SHP77 treated with DMSO at 0.1 percent for 48 hours (cell line): ENCODE results near the gene ERAP2.
"Not testable (repeated sequence)": the region's sequence is repeated elsewhere in the genome, so short reads cannot be mapped to it uniquely, and the experiment has no call there.

Experiments used
- DNase-seq: peaks from one replicate; lab custom pipeline; 2025; lab: John Stamatoyannopoulos, UW

ERAP2 gene

GRCh38 chr5:96863114-96863513 lies 13.2 kb upstream of the ERAP2 start:
- DNase-seq: no peak

GRCh38 chr5:96863949-96864584 lies 12.2 kb upstream of the ERAP2 start:
- no peak for DNase-seq

GRCh38 chr5:96864922-96865530 lies 11.3 kb upstream of the ERAP2 start:
- no peak for DNase-seq

- peak; percentile 42 for DNase-seq
Measured at GRCh38 chr5:96868603-96869371, 7.5 kb upstream of the ERAP2 start.

GRCh38 chr5:96869372-96869641 lies 7.0 kb upstream of the ERAP2 start:
- no peak for DNase-seq

GRCh38 chr5:96870094-96871026 lies 5.9 kb upstream of the ERAP2 start:
- DNase-seq: no peak

GRCh38 chr5:96871027-96871399 lies 5.3 kb upstream of the ERAP2 start:
- DNase-seq: no peak

- DNase-seq: no peak
Measured at GRCh38 chr5:96871686-96872085, 4.6 kb upstream of the ERAP2 start.

GRCh38 chr5:96873449-96873848 lies 2.9 kb upstream of the ERAP2 start:
- DNase-seq: no peak

- DNase-seq: no peak
Measured at GRCh38 chr5:96874631-96875030, 1.7 kb upstream of the ERAP2 start.

- DNase-seq: peak; percentile 3
Measured at GRCh38 chr5:96875791-96876291, 459 bp upstream of the ERAP2 start.

- not testable (repeated sequence) for DNase-seq
Measured at GRCh38 chr5:96876977-96877469, 723 bp downstream of the ERAP2 start.

- no peak for DNase-seq
Measured at GRCh38 chr5:96879665-96880064, 3.4 kb downstream of the ERAP2 start.

- DNase-seq: no peak
Measured at GRCh38 chr5:96880444-96881164, 4.3 kb downstream of the ERAP2 start.

GRCh38 chr5:96881511-96882115 lies 5.3 kb downstream of the ERAP2 start:
- no peak for DNase-seq

- no peak for DNase-seq
Measured at GRCh38 chr5:96883871-96884270, 7.6 kb downstream of the ERAP2 start.

- no peak for DNase-seq
Measured at GRCh38 chr5:96884995-96885394, 8.7 kb downstream of the ERAP2 start.

- no peak for DNase-seq
Measured at GRCh38 chr5:96885518-96886338, 9.4 kb downstream of the ERAP2 start.

GRCh38 chr5:96893342-96893741 lies 17.0 kb downstream of the ERAP2 start:
- DNase-seq: no peak

GRCh38 chr5:96896276-96896675 lies 20.0 kb downstream of the ERAP2 start:
- DNase-seq: no peak
